HepG2 (cell line): Measurements from ENCODE around the gene ABT1. TPM values are rescaled to one million over a fixed set of nuclear protein-coding genes. Genes with fewer than 3 reads are reported as not detected.

ENCODE experiments used
- ATAC-seq: fragments of 200-7000 bp; cut with Tn5 transposase; 3 replicates; pipeline ENCODE4 v1.9.1; 2020; ENCODE audit warnings: mild to moderate bottlenecking, moderate library complexity
- BruUV-seq: library from RNA; stranded (reverse); fragments of 400-500 nt; replicated peaks from 2 replicates; lab custom pipeline; 2021; lab: Mats Ljungman, UMichigan
- CTCF ChIA-PET: fragments of 300-600 bp; formaldehyde crosslinking; extraction: SDS; loops from one replicate; lab custom pipeline; 2021; ENCODE audit warnings: low total read pairs, inconsistent platforms, low intra/inter-chr PET ratio; lab: Yijun Ruan, JAX
- POLR2A ChIA-PET: fragments of 350-600 bp; sonication (Branson Sonifier 250); formaldehyde crosslinking; loops from one replicate; lab custom pipeline; 2020; ENCODE audit warnings: antibody characterized with exemption, inconsistent platforms; lab: Yijun Ruan, JAX
- DNase-seq: peaks from one replicate; pipeline ENCODE4 v3.0.0-alpha.2; 2015; ENCODE audit warnings: low spot score
- FAIRE-seq: peaks from 3 replicates; lab custom pipeline; 2011; peaks lifted over from hg19 to GRCh38; lab: Jason Lieb, UNC
- H2AFZ ChIP-seq: one replicate; pipeline ENCODE4 v1.6.1; 2011; ENCODE audit warnings: low read length, inconsistent platforms
- H3K27ac ChIP-seq: fragments of 300-600 bp; 3 replicates; pipeline ENCODE4 v1.8.0; 2011; ENCODE audit warnings: mixed run types, mild to moderate bottlenecking, mixed read lengths, low read length, inconsistent platforms; ENCODE audit not compliant: insufficient read depth; ENCODE audit errors: extremely low read length
- H3K27me3 ChIP-seq, 2 experiments: fragments of 200-600 bp in 1 of 2; 2 replicates in 1 of 2; 3 replicates in 1 of 2; pipeline versions ENCODE4 v1.6.0 to v1.8.0; 2011; ENCODE audit warnings: low read length in 2 of 2, mild to moderate bottlenecking in 2 of 2, moderate library complexity in 2 of 2, inconsistent platforms in 1 of 2; ENCODE audit not compliant: insufficient read depth in 2 of 2, control insufficient read depth in 1 of 2
- H3K36me3 ChIP-seq, 2 experiments: fragments of 200-600 bp in 1 of 2; replicated peaks in 1 of 2; 2 replicates in 1 of 2; 3 replicates in 1 of 2; pipeline versions ENCODE4 v1.5.1 to v1.8.0; 2011; ENCODE audit warnings: low read length in 2 of 2, inconsistent platforms in 1 of 2; ENCODE audit not compliant: insufficient read depth in 2 of 2, control insufficient read depth in 1 of 2
- H3K4me1 ChIP-seq: 2 replicates; pipeline ENCODE4 v1.5.1; 2012; ENCODE audit warnings: low read length, inconsistent platforms; ENCODE audit not compliant: insufficient read depth
- H3K4me2 ChIP-seq: 2 replicates; pipeline ENCODE4 v1.6.0; 2011; ENCODE audit warnings: low read depth, low read length, inconsistent platforms
- H3K4me3 ChIP-seq, 3 experiments: fragments of 200-600 bp in 1 of 3; sonication (generic), shearing (Covaris generic) in 1 of 3; replicated peaks in 1 of 3; 2 replicates each; pipeline ENCODE4 v1.5.1; 2011 to 2016; ENCODE audit warnings: low read length in 3 of 3, inconsistent platforms in 2 of 3, low read depth in 2 of 3, mild to moderate bottlenecking in 2 of 3, control low read depth in 1 of 3, mixed read lengths in 1 of 3; ENCODE audit not compliant: insufficient read depth in 1 of 3
- H3K79me2 ChIP-seq: one replicate; pipeline ENCODE4 v1.6.1; 2011; ENCODE audit warnings: low read length, inconsistent platforms; ENCODE audit not compliant: insufficient read depth
- H3K9ac ChIP-seq: 2 replicates; pipeline ENCODE4 v1.6.0; 2011; ENCODE audit warnings: mild to moderate bottlenecking, low read depth, low read length, inconsistent platforms; ENCODE audit not compliant: insufficient read depth
- H3K9me3 ChIP-seq: 2 replicates; pipeline ENCODE4 v1.5.1; 2012; ENCODE audit warnings: mild to moderate bottlenecking, low read length
- H4K20me1 ChIP-seq: 2 replicates; pipeline ENCODE4 v1.6.0; 2011; ENCODE audit warnings: inconsistent platforms, mild to moderate bottlenecking, low read length, moderate library complexity; ENCODE audit not compliant: insufficient read depth
- ADNP ChIP-seq: sonication (generic); formaldehyde crosslinking; IDR thresholded peaks from 2 replicates; pipeline ENCODE4 v1.4.0; 2020; ENCODE audit warnings: missing genetic modification reagents
- NBN ChIP-seq: fragments of 450-650 bp; conservative IDR thresholded peaks from 2 replicates; pipeline ENCODE4 v1.6.1; 2017
- ZNF891 ChIP-seq: sonication (generic); formaldehyde crosslinking; IDR thresholded peaks from 2 replicates; pipeline ENCODE4 v1.5.0; 2020; ENCODE audit warnings: mild to moderate bottlenecking, missing genetic modification reagents
- WGBS: methylation state at CpG from one replicate; pipeline ENCODE4 v1.1.6; 2017; ENCODE audit warnings: low lambda C conversion rate; 5-methylcytosine and 5-hydroxymethylcytosine counted together
- in situ Hi-C: cut with HindIII; loops from 2 replicates; pipeline ENCODE4 v1.10.0; 2017; ENCODE audit warnings: low pct_unique_long_range_greater_than_20kb; ENCODE audit not compliant: extremely low pct_ligation_motif_present
- intact Hi-C: fragments of 100-400 bp; cut with micrococcal nuclease; formaldehyde crosslinking; loops from one replicate; pipeline ENCODE4 v1.10.0; 2022; ENCODE audit not compliant: unreplicated experiment
- polyA plus RNA-seq, 8 experiments: library from polyadenylated mRNA; depleted of rRNA in 3 of 8; stranded (reverse) in 7 of 8; unstranded in 1 of 8; fragments of >200 nt; fragmentation: Illumina TruSeq in 4 of 8; extraction: Trizol in 4 of 8; gene quantifications; 2 replicates each; pipeline versions ENCODE4 v1.2.1 to v1.2.3, GENCODE V29; 2011 to 2016; ENCODE audit warnings: low read depth in 4 of 8, missing spikeins in 1 of 8, mixed read lengths in 1 of 8; ENCODE audit not compliant: insufficient read depth in 1 of 8
- total RNA-seq, 5 experiments: library from RNA; depleted of rRNA; stranded (reverse); fragments of >200 nt; fragmentation: Illumina TruSeq; extraction: Trizol; gene quantifications; 2 replicates each; pipeline ENCODE4 v1.2.3, GENCODE V29; 2016; ENCODE audit warnings: low read depth in 1 of 5
- TF ChIP-seq, protein P1 (sequence below): sonication (generic); formaldehyde crosslinking; IDR thresholded peaks from 2 replicates; pipeline ENCODE4 v1.5.0; 2020; ENCODE audit warnings: missing genetic modification reagents

The ABT1 gene
- total and polyA plus RNA-seq, 2 of the 13 experiments (the other 11 are each of a cell fraction or from before 2014, with no cell fraction given) = 38.4 TPM

DNA sequence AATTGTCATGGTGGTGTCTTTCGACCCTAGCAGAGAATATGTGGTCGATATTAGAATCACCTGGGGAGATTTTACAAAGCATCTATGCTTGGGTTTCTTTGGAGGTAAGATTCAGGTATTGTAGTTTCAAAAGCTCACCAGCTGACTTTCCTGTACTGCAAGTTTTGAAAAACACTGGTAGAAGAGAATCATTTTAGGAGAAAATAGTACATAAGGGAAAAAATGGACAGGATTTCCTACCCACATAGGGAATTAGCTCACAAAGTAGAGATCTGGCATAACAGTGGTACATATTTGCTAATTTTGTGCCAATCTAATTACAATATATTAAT, 27.4 kb upstream of the ABT1 start:
- H2AFZ ChIP-seq = no peak overlapping the region
- CTCF ChIA-PET = no interaction called here
- no peak for FAIRE-seq
- peaks cover 60% of the 10 kb centered on the region for H3K4me1 ChIP-seq
- POLR2A ChIA-PET = no interaction called here
- no peaks in the 10 kb centered on the region for H4K20me1 ChIP-seq
- H3K9ac ChIP-seq = no peak overlapping the region
- H3K27me3 ChIP-seq = no peaks in the 10 kb centered on the region; a peak in 1 of 5 replicates
- H3K79me2 ChIP-seq = no peaks in the 10 kb centered on the region
- H3K9me3 ChIP-seq = no peaks in the 10 kb centered on the region
- H3K27ac ChIP-seq = no peak overlapping the region
- H3K36me3 ChIP-seq = no peaks in the 10 kb centered on the region
- in situ Hi-C loops (no loop called here), intact Hi-C loops (loop anchor here (5.0 kb wide), 2 partner anchors 933 to 1103 kb away; no protein-coding TSS in a partner anchor)
- no TSS peak for BruUV-seq
- no peak for ATAC-seq
- peak overlapping the region; percentile 19; the same call in 1 of the 2 replicates for H3K4me2 ChIP-seq
- 67% methylated on average over 2 of the region's 2 CpGs for WGBS
- H3K4me3 ChIP-seq = peak overlapping the region in 1 of 3 experiments; percentile 14; a peak in 1 of 6 replicates
- DNase-seq = no peak
- TF ChIP-seq, protein P1, sequence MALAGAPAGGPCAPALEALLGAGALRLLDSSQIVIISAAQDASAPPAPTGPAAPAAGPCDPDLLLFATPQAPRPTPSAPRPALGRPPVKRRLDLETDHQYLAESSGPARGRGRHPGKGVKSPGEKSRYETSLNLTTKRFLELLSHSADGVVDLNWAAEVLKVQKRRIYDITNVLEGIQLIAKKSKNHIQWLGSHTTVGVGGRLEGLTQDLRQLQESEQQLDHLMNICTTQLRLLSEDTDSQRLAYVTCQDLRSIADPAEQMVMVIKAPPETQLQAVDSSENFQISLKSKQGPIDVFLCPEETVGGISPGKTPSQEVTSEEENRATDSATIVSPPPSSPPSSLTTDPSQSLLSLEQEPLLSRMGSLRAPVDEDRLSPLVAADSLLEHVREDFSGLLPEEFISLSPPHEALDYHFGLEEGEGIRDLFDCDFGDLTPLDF (CRISPR knock-in tag) = 0 out of 2 replicates have a peak, but pooled peaks have one; percentile 8
- TF ChIP-seq ADNP (CRISPR knock-in tag) (no peak), ZNF891 (CRISPR knock-in tag) (no peak)

DNA sequence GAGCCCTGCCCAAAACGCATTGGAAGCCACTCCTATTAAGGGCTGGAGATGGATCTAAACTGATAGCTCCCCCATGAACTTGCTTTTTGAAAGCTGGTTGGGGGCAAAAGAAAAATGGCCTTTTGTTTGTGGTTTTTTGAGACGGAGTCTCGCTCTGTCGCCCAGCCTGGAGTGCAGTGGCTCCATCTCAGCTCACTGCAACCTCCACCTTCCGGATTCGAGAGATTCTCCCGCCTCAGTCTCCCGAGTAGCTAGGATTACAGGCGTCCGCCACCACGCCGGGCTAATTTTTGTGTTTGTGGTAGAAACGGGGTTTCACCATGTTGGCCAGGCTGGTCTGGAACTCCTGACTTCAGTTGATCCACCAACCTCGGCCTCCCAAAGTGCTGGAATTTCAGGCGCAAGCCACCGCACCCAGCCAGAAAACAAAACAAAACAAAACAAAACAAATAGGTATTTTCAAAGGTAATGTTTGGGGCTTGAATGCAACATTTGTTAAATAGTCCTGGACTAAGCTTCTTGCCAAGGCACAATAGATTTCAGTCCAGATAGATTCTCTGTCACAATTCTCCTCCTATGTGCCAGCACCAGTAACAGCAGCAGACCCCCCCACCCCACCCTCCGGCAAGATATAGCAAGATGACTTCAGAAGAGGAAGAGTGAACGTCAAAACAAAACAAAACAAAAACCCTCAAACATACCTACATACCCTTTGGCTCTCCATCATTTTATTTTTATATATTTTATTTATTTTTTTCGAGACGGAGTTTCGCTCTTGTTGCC, 26.5 kb upstream of the ABT1 start:
- Histone ChIP-seq H3K4me2 (no peak overlapping the region), H3K27ac (no peak overlapping the region), H3K9ac (no peak overlapping the region), H2AFZ (no peak overlapping the region), H3K27me3 (no peaks in the 10 kb centered on the region; a peak in 1 of 5 replicates), H3K4me3 (no peak overlapping the region), H4K20me1 (no peaks in the 10 kb centered on the region), H3K9me3 (no peaks in the 10 kb centered on the region), H3K4me1 (peaks cover 52% of the 10 kb centered on the region), H3K36me3 (no peaks in the 10 kb centered on the region), H3K79me2 (no peaks in the 10 kb centered on the region)
- in situ Hi-C loops = no loop called here
- no peak for FAIRE-seq
- ChIA-PET CTCF (no interaction called here), POLR2A (no interaction called here)
- DNase-seq = no peak
- no peak for ATAC-seq
- WGBS = 88% methylated on average over 21 of the region's 21 CpGs
- no peak for TF ChIP-seq NBN
- intact Hi-C loops = no loop called here
- no TSS peak for BruUV-seq
